Neural progenitor cell (in vitro differentiated cells): Measurements from ENCODE around the gene GHR.

Experiments
- CTCF ChIP-seq: fragments of 200-600 bp; sonication (generic); IDR thresholded peaks from 2 replicates; pipeline ENCODE4 v1.5.1; 2017; ENCODE audit warnings: antibody characterized with exemption, mild to moderate bottlenecking
- EZH2 ChIP-seq: fragments of 200-600 bp; sonication (generic); IDR thresholded peaks from 2 replicates; pipeline ENCODE4 v1.6.1; 2017; ENCODE audit warnings: antibody characterized with exemption, mild to moderate bottlenecking, moderate library complexity
- EZH2phosphoT487 ChIP-seq: fragments of 200-600 bp; sonication (generic); IDR thresholded peaks from 2 replicates; pipeline ENCODE4 v1.6.1; 2017; ENCODE audit warnings: antibody characterized with exemption

DNA sequence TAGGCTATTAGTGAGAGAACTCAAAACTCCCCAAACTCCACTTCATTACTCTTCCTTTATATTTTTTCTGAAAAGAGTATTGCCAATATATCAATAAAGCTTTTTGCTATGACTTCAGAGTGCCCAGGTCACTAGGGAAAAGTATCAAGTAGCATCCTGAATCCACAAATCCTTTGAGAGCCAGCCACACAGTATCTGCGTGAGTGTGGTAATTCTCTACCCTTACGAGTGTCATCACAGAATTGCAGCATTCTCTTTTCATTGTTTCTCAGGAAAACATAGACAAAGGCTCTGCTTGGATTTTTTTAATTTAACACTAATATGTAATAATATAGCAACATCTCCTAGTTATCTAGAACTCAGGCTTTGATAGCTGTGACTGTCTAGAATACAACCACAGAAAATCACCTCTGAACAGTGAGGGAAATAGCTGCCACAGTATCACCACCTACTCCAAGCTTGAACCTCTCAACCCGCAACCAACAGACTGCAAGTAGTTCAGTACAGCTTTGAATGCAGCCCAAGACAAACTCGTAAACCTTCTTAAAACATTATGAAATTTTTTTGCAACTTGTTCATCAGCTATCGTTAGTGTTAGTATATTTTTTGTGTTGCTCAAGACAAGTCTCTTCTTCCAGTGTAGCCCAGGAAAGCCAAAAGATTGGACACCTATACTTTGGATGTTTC lies 254.1 kb downstream of the GHR start:
- no peak for TF ChIP-seq EZH2
- TF ChIP-seq CTCF = no peak
- TF ChIP-seq EZH2phosphoT487 = no peak
